ENCODE measurements around the gene LETM1.

DNA sequence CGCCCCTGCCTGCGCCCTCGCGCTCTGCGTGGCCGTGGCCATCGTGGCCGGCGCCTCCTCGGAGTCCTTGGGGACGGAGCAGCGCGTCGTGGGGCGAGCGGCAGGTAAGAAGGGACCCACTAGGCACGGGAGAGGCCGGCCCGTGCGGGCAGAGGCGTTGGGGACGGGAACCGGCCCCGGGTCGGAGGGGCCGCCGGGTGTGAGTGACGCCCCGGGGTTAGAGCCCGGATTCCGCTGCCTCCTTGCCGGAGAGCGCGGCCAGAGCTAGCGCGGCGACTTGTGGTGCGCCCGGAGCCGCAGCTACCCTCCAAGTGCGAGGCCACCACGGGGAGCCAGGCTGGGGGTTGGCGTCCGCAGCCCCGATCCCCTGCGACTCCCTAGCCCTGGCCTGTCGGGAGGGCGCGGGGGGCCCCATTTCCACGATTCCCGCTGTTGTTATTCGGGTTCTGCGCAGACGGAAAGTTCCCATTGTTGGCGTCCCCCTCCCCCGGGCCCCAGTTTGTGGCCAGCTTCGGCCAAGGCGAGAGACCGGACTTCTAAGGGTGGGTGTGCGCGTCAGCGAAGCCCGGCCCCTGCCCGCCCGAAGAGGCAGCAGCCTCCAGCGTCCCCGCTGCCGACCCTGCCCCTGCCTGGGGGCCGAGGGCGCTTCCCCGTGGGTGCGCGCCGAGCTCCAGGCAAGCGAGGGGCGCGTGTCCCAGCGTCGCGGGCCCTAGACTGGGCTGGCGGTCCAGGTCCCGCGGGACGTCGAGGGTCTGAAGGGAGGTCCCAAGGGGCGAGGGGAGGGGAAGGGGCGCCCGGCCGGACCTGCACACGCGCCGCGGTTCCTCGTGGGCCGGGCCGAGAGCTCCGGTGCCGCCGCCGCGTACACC, 61.8 kb downstream of the LETM1 start:
- no peak for TF ChIP-seq CTCF (IDR thresholded peaks at IDR 0.05)
- TF ChIP-seq EZH2phosphoT487 (IDR thresholded peaks at IDR 0.05) = peak; percentile 65
- peak; percentile 89 for TF ChIP-seq EZH2 (IDR thresholded peaks at IDR 0.05)

Data from neural progenitor cell (in vitro differentiated cells).